GM18520 (cell line): ENCODE data around the gene NECTIN1.

Source experiments
- ATAC-seq: cut with Tn5 transposase; IDR thresholded peaks from one replicate; pipeline ENCODE4 v1.9.1; 2021; ENCODE audit not compliant: unreplicated experiment

The NECTIN1 gene

GRCh38 chr11:119713359-119714040 is 15.5 kb downstream of the NECTIN1 start:
- no peak for ATAC-seq

GRCh38 chr11:119712459-119713358 is 16.3 kb downstream of the NECTIN1 start:
- no peak for ATAC-seq

- ATAC-seq: no peak
Observed at GRCh38 chr11:119712006-119712405, 17.0 kb downstream of the NECTIN1 start.

DNA sequence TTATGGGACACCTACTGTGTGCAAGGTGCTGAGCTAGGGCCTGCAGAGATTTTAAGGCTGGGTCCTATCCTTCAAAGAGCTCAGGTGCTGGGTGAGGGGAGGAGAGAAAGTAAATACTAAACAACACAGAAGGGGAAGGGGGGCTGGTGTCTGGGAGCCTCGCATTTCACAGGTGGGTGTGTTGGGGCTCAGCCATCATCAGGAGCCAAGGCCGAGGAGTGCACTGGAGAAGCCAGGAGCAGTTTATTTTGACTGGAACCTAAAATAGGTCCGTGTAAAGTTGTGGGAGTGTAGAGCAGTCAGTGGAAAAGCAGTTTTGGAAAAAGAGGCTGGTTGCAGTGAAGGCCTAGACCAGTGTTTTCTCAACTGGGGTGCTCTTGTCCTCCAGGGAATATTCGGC is 17.5 kb downstream of the NECTIN1 start:
- no peak for ATAC-seq

DNA sequence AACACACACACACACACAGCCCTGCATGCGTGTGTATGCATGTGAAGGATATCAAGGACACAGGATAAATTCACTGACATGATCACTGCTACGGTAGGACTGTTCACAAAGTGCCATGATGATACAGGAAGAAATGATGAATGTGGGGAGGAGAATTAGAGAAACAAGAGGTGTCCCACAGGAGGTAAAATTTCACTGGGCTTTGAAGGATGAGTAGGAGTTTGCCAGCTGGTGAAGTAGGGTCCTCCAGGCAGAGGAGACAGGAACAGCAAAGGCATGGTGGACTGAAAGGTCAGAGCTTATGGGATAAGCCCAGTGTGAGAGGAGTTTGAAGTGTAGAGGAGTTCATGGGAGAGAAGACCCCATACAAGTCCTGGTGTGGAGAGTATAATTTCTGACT is 18.6 kb downstream of the NECTIN1 start:
- ATAC-seq: no peak

- no peak for ATAC-seq
Observed at GRCh38 chr11:119709638-119710346, 19.2 kb downstream of the NECTIN1 start.

GRCh38 chr11:119709171-119709570 is 19.8 kb downstream of the NECTIN1 start:
- ATAC-seq: no peak

DNA sequence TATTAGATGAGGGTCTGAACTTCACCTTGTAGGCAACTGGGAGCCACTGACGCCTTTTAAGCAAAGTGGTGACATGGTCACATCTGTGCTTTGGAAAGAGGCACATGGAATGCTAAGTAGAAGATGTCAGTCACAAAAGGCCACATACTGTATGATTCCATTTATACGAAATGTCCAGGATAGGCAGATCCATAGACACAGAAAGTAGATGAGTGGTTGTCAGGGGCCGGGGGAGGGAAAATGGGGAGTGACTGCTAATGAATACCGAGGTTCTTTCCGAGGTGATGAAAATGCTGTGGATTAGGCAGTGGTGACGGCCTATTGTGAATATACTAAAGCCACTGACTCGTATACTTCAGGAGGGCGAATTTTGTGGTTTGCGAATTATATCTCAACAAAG is 20.6 kb downstream of the NECTIN1 start:
- ATAC-seq: no peak

- no peak for ATAC-seq
Observed at GRCh38 chr11:119706887-119707286, 22.1 kb downstream of the NECTIN1 start.

DNA sequence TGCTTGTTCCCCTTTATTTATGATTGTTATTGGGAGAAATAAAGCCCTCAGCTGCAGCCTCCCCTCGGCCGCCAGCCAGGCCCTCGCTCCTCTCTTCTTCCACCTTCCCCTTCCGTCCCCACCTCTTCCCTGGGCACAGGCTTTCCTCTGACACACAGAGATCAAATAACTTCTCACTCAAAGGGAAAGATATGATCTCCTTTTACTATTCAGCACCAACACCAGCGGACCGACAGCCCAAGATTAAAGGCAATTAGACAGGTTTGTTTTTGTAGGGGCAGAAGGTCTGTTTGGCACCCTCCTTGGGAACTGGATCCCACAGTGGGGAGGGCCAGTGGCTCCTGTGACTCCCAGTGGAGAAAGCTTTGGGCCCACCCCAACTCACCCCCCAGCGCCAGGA is 23.0 kb downstream of the NECTIN1 start:
- ATAC-seq: no peak

GRCh38 chr11:119705362-119705761 is 23.6 kb downstream of the NECTIN1 start:
- no peak for ATAC-seq

- no peak for ATAC-seq
Observed at GRCh38 chr11:119704849-119705248, 24.2 kb downstream of the NECTIN1 start.

DNA sequence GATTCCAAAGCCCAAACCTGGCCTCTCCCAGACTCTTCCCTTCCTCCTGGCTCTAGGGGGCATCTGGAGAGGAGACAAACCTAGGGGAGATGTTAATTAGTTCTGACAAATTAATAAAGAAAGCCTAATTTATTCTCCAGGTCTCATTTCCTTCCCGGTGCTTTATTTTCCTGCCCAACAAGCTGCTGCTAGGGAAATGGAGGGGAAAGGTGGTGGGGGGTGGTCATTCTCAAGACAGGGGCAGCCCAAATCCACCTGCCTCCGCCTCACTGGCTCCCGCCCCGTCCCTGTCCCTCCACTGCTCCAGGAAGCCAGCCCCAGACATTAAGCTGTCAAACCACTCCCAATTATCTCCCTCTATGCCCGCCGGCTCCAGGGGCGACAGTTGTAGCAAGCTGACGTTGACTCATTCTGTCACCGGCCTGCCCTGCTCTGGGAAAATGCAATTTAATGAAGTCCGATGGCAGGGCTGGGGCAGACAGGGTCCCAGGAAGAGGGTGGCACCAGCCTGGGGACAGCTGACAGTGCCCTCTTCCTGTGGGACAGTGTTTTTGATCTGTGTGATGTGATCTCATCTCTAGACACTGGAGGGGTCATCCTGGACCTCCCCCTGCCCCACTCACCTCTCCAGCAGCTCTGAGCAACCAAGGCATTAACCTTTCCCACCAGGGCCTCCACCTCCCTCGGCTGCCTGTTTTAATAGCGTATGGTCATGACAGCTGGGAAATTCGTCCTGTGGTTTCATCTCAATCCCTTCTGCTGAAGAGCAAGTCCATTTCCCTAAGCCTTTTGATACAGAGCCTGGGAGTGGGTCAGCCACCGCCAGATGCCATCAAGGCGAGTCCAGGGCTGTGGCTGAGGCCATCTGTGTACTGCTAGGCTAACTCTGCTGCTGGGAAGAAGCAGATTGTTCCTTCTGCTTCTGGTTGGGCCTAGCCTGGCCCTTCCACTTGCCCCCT is 27.1 kb downstream of the NECTIN1 start:
- ATAC-seq: no peak

GRCh38 chr11:119700536-119701346 is 28.3 kb downstream of the NECTIN1 start:
- ATAC-seq: no peak

DNA sequence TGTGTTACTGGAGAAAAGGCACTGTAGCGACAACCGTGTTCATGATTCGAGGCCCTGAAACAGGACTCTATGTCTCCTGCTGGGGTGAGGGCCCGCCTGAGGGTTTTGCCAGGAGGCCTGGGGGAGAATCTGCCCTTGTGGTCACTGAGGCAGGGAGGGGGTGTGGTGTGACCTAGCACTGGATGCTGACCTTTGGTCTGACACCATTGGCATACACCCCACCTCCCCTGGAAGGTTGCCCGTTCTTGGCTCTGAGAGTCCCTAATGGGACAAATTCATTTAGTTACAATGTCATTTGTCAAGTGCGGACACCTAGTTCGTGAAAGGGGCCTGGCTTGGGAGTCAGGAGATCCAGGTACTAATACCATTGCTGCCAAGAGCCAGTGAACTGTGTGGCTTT is 29.0 kb downstream of the NECTIN1 start:
- no peak for ATAC-seq

- ATAC-seq: no peak
Observed at GRCh38 chr11:119699227-119699626, 29.8 kb downstream of the NECTIN1 start.

- ATAC-seq: no peak
Observed at GRCh38 chr11:119697882-119698281, 31.1 kb downstream of the NECTIN1 start.

DNA sequence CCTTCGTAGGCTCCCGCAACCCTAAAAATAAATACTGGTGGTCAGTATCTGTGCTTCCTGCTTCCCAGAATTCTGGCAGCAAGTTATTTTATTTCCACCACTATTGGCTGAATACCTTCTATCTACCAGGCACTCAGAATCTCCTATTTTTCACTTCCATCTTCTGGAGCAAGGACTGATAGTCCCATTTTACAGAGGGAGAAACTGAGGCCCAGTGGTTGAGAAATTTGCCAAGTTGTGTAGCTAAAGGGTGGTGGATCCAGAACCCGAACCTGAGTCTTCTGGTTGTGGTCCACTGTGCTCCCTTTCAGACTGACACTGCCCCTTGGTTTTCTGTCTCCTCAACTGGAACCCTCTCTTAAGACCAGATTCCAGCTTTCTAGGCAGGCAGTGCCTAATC is 31.6 kb downstream of the NECTIN1 start:
- ATAC-seq: no peak

DNA sequence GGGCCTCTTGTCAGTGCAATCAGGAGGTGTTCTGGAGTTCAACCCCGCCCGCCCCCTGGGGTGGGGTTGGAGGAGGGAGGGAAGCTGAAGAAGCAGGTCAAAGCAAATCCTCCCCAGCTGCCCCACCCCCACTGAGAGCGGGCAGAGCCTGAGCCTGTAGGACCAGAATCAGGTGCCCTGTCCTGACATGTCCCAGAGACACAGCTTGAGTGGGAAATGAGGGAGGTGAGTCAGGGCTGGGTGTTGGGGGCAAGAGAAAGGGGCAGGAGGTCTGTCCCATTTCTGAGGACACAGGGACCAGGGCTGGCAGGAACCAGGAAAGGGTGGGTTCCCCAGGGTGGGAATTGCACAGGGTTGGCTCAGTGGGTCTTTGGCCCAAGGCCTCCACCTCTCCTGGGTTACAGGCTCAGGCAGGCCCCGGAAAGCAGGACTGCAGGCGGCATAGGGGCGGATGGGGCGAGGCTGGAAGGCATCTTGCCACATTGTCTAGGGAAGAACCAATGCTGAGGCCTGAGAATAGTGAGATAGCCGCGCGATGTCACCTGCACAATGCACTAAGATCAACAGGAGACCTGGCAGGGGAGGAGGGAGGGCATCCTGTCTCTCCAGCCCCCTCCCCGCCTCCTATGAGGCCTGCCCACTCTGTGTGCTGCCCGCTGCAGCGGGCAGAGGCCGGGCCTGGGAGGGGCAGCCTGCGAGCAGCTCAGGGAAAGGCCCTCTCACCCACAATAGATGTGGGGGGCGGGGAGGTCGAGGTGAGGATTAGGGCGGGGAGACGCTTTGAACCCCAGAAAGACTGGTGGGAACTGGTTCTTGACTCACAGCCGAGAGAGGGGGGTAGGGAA is 32.4 kb downstream of the NECTIN1 start:
- ATAC-seq: no peak
